CD14-positive monocyte (primary cell): Measurements from ENCODE around the gene BDH1. TPM values are rescaled to one million over a fixed set of nuclear protein-coding genes. Genes with fewer than 3 reads are reported as not detected.

Experiments used
- DNase-seq, 3 donors: peaks; one replicate each; pipeline ENCODE4 v3.0.0-alpha.2; 2011 to 2022
- H2AFZ ChIP-seq: 2 replicates; pipeline ENCODE4 v1.6.0; 2012; ENCODE audit warnings: mild to moderate bottlenecking, low read depth, low read length, inconsistent platforms; ENCODE audit not compliant: insufficient read depth, poor library complexity, severe bottlenecking
- H3K27ac ChIP-seq, 2 donors: 1 replicate in 1 of 2; 2 replicates in 1 of 2; pipeline ENCODE4 v1.5.1; 2012 to 2013; ENCODE audit warnings: low read length in 2 of 2, control low read depth in 1 of 2, inconsistent platforms in 1 of 2, low read depth in 1 of 2, mild to moderate bottlenecking in 1 of 2
- H3K27me3 ChIP-seq, 2 donors: one replicate each; pipeline versions ENCODE4 v1.6.0 to v1.6.1; 2011 to 2013; ENCODE audit warnings: low read length in 2 of 2; ENCODE audit not compliant: control insufficient read depth in 2 of 2, insufficient read depth in 2 of 2
- H3K36me3 ChIP-seq, 2 donors: replicated peaks in 1 of 2; 1 replicate in 1 of 2; 2 replicates in 1 of 2; pipeline versions ENCODE4 v1.5.1 to v1.6.1; 2012 to 2013; ENCODE audit warnings: low read length in 2 of 2, control low read depth in 1 of 2, inconsistent platforms in 1 of 2, mild to moderate bottlenecking in 1 of 2; ENCODE audit not compliant: insufficient read depth in 2 of 2, control insufficient read depth in 1 of 2
- H3K4me1 ChIP-seq, 2 donors: 1 replicate in 1 of 2; 2 replicates in 1 of 2; pipeline versions ENCODE4 v1.5.1 to v1.6.1; 2012 to 2013; ENCODE audit warnings: low read length in 2 of 2, control low read depth in 1 of 2, inconsistent platforms in 1 of 2, mild to moderate bottlenecking in 1 of 2, moderate library complexity in 1 of 2; ENCODE audit not compliant: insufficient read depth in 2 of 2, control insufficient read depth in 1 of 2
- H3K4me2 ChIP-seq: replicated peaks from 2 replicates; pipeline ENCODE3; 2012; ENCODE audit warnings: low read length, moderate library complexity, mild to moderate bottlenecking; ENCODE audit not compliant: poor library complexity, severe bottlenecking; ENCODE audit errors: extremely low read depth
- H3K4me3 ChIP-seq, 3 experiments: fragments of 200-600 bp in 1 of 3; sonication (generic) in 1 of 3; replicated peaks in 1 of 3; 1 replicate in 2 of 3; 2 replicates in 1 of 3; pipeline ENCODE4 v1.5.1; 2011 to 2013; ENCODE audit warnings: low read length in 3 of 3, mild to moderate bottlenecking in 3 of 3, control low read depth in 2 of 3, low read depth in 2 of 3, inconsistent platforms in 1 of 3, moderate library complexity in 1 of 3
- H3K79me2 ChIP-seq: 2 replicates; pipeline ENCODE4 v1.6.0; 2012; ENCODE audit warnings: mild to moderate bottlenecking, control low read depth, inconsistent platforms, low read length, moderate library complexity; ENCODE audit not compliant: insufficient read depth
- H3K9ac ChIP-seq: 2 replicates; pipeline ENCODE4 v1.6.0; 2017; ENCODE audit warnings: low read length, mild to moderate bottlenecking; ENCODE audit not compliant: insufficient read depth, poor library complexity, severe bottlenecking
- H3K9me3 ChIP-seq, 2 donors: replicated peaks in 1 of 2; 1 replicate in 1 of 2; 2 replicates in 1 of 2; pipeline versions ENCODE4 v1.5.1 to v1.6.1; 2012 to 2013; ENCODE audit warnings: low read length in 2 of 2, control low read depth in 1 of 2; ENCODE audit not compliant: control insufficient read depth in 1 of 2, insufficient read depth in 1 of 2
- H4K20me1 ChIP-seq: 2 replicates; pipeline ENCODE4 v1.6.0; 2012; ENCODE audit warnings: mild to moderate bottlenecking, low read length, control low read depth, moderate library complexity; ENCODE audit not compliant: insufficient read depth
- H3K27ac Mint-ChIP-seq, 7 donors: one replicate each; pipeline ENCODE4 v1.8.0; 2020; ENCODE audit warnings: mild to moderate bottlenecking in 7 of 7, mixed read lengths in 7 of 7, moderate library complexity in 6 of 7, inconsistent platforms in 2 of 7
- H3K27me3 Mint-ChIP-seq, 3 donors: one replicate each; pipeline ENCODE4 v1.8.0; 2021 to 2022; ENCODE audit warnings: low read depth in 3 of 3, mild to moderate bottlenecking in 3 of 3, mixed read lengths in 3 of 3, moderate library complexity in 3 of 3, inconsistent platforms in 1 of 3
- H3K36me3 Mint-ChIP-seq, 2 donors: one replicate each; pipeline ENCODE4 v1.8.0; 2020; ENCODE audit warnings: mixed read lengths in 2 of 2, inconsistent platforms in 1 of 2, mild to moderate bottlenecking in 1 of 2
- H3K4me1 Mint-ChIP-seq: one replicate; pipeline ENCODE4 v1.8.0; 2020; ENCODE audit warnings: mild to moderate bottlenecking, mixed read lengths
- H3K4me3 Mint-ChIP-seq, 2 donors: one replicate each; pipeline ENCODE4 v1.8.0; 2020; ENCODE audit warnings: mild to moderate bottlenecking in 2 of 2, mixed read lengths in 2 of 2, moderate library complexity in 1 of 2
- H3K9me3 Mint-ChIP-seq, 7 donors: one replicate each; pipeline ENCODE4 v1.8.0; 2020 to 2022; ENCODE audit warnings: mixed read lengths in 7 of 7, mild to moderate bottlenecking in 6 of 7, moderate library complexity in 6 of 7, inconsistent platforms in 2 of 7
- CTCF ChIP-seq: fragments of 200-600 bp; IDR thresholded peaks from one replicate; pipeline ENCODE4 v1.8.0; 2022; ENCODE audit warnings: antibody characterized with exemption, mild to moderate bottlenecking
- WGBS: methylation state at CpG from one replicate; pipeline ENCODE4 v1.1.5; 2013; ENCODE audit warnings: missing lambda C conversion rate; ENCODE audit not compliant: insufficient coverage; 5-methylcytosine and 5-hydroxymethylcytosine counted together
- intact Hi-C, 2 donors: fragments of 100-400 bp; cut with micrococcal nuclease; formaldehyde crosslinking; loops; one replicate each; pipeline versions ENCODE4 v1.15.0 to v1.15.1; 2023
- polyA plus RNA-seq, 3 donors: library from polyadenylated mRNA; depleted of rRNA in 1 of 3; unstranded in 2 of 3; stranded (reverse) in 1 of 3; fragments of 300-500 nt in 2 of 3; fragments of >200 nt in 1 of 3; fragmentation: Illumina TruSeq in 2 of 3; gene quantifications; 1 replicate in 2 of 3; 2 replicates in 1 of 3; pipeline ENCODE4 v1.2.3, GENCODE V29; 2012 to 2021

BDH1 gene
- polyA plus RNA-seq, 3 donors: 2.8 to 5.3 (median 5.2) TPM

GRCh38 chr3:197513953-197514785 lies 41.6 kb downstream of the BDH1 start:
- intact Hi-C loops: no loop called here
- H3K4me2 ChIP-seq: no peak overlapping the region
- H3K9me3 ChIP-seq: no peaks in the 10 kb centered on the region
- peaks cover 0 to 2% (median 2%) of the 10 kb centered on the region in 3 donors for H3K27me3 Mint-ChIP-seq
- no peak overlapping the region for H3K9ac ChIP-seq
- H3K4me3 ChIP-seq: no peak overlapping the region
- no peak for DNase-seq
- no peaks in the 10 kb centered on the region for H3K79me2 ChIP-seq
- H4K20me1 ChIP-seq: no peaks in the 10 kb centered on the region
- H2AFZ ChIP-seq: no peak overlapping the region
- peaks cover 9 to 11% of the 10 kb centered on the region in 2 donors for H3K4me1 ChIP-seq
- WGBS: 96% methylated on average over 12 of the region's 18 CpGs
- peak overlapping the region in 1 of 7 donors; percentile 7 for H3K27ac Mint-ChIP-seq
- no peak overlapping the region for H3K4me3 Mint-ChIP-seq
- no peak for TF ChIP-seq CTCF
- H3K4me1 Mint-ChIP-seq: peaks cover 13% of the 10 kb centered on the region
- no peak overlapping the region for H3K27ac ChIP-seq
- no peaks in the 10 kb centered on the region for H3K9me3 Mint-ChIP-seq
- H3K36me3 ChIP-seq: peaks cover 29 to 37% of the 10 kb centered on the region in 2 donors
- peaks cover 0 to 3% of the 10 kb centered on the region in 2 donors for H3K27me3 ChIP-seq
- peaks cover 41 to 44% of the 10 kb centered on the region in 2 donors for H3K36me3 Mint-ChIP-seq

- no peak overlapping the region for H3K27ac ChIP-seq
- peaks cover 9 to 11% of the 10 kb centered on the region in 2 donors for H3K4me1 ChIP-seq
- H3K27me3 ChIP-seq: peaks cover 0 to 3% of the 10 kb centered on the region in 2 donors
- TF ChIP-seq CTCF: no peak
- H4K20me1 ChIP-seq: no peaks in the 10 kb centered on the region
- no peak overlapping the region for H2AFZ ChIP-seq
- 96% methylated on average over 14 of the region's 19 CpGs for WGBS
- no peaks in the 10 kb centered on the region for H3K9me3 ChIP-seq
- H3K4me3 ChIP-seq: no peak overlapping the region
- Mint-ChIP-seq H3K27me3 (peaks cover 2 to 3% (median 2%) of the 10 kb centered on the region in 3 donors), H3K27ac (peak overlapping the region in 1 of 7 donors; percentile 3), H3K4me1 (peaks cover 13% of the 10 kb centered on the region), H3K9me3 (no peaks in the 10 kb centered on the region), H3K4me3 (no peak overlapping the region), H3K36me3 (peaks cover 41 to 43% of the 10 kb centered on the region in 2 donors)
- no peak for DNase-seq
- H3K36me3 ChIP-seq: peaks cover 29 to 37% of the 10 kb centered on the region in 2 donors
- no peak overlapping the region for H3K9ac ChIP-seq
- no peaks in the 10 kb centered on the region for H3K79me2 ChIP-seq
- H3K4me2 ChIP-seq: no peak overlapping the region
- intact Hi-C loops: no loop called here
Measured at GRCh38 chr3:197512691-197513571, 42.8 kb downstream of the BDH1 start.
